ENCODE results near the gene PAFAH1B2. TPM values are rescaled to one million over a fixed set of nuclear protein-coding genes. Genes with fewer than 3 reads are reported as not detected.
A peak's percentile ranks its signal among the peaks of the same experiment; 100 is the strongest.
"Not testable (repeated sequence)": the region's sequence is repeated elsewhere in the genome, so short reads cannot be mapped to it uniquely, and the experiment has no call there.

The PAFAH1B2 gene
- total RNA-seq, 2 experiments from 2014 or later, result 67.5 to 67.6 TPM

DNA sequence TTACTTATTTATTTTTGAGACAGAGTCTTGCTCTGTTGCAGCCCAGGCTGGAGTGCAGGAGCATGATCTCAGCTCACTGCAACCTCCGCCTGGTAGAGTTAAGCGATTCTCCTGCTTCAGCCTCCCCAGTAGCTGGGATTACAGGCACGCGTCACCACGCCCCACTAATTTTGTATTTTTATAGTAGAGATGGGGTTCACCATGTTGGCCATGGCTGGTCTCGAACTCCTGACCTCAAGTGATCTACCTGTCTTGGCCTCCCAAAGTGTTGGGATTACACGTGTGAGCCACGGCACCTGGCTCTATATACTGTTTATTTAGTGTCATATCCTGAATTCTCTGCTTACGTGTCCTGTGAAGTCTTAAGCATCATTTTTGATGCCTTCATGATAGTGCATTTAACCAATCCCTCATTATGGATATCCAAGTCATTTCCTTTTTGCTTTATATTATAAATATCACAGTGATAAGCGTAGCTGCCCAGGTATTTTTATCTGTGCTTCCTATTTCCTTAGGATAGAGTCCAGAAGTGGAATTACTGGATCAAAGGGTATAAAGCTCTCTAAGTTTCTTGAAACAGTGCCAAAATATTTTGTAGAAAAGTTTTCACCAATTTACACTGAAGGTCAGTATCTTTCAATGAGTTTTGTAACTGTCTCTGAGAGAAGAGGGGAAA lies 33.6 kb downstream of the PAFAH1B2 start:
- peak overlapping the region; percentile 88 for H3K4me3 Mint-ChIP-seq
- peaks cover 30% of the 10 kb centered on the region for H3K4me1 Mint-ChIP-seq
- no peak for DNase-seq
- peak overlapping the region; percentile 69 for H3K27ac Mint-ChIP-seq
- no peaks in the 10 kb centered on the region for H3K27me3 Mint-ChIP-seq
- H3K36me3 Mint-ChIP-seq, result no peaks in the 10 kb centered on the region
- H3K9me3 Mint-ChIP-seq, result no peaks in the 10 kb centered on the region

DNA sequence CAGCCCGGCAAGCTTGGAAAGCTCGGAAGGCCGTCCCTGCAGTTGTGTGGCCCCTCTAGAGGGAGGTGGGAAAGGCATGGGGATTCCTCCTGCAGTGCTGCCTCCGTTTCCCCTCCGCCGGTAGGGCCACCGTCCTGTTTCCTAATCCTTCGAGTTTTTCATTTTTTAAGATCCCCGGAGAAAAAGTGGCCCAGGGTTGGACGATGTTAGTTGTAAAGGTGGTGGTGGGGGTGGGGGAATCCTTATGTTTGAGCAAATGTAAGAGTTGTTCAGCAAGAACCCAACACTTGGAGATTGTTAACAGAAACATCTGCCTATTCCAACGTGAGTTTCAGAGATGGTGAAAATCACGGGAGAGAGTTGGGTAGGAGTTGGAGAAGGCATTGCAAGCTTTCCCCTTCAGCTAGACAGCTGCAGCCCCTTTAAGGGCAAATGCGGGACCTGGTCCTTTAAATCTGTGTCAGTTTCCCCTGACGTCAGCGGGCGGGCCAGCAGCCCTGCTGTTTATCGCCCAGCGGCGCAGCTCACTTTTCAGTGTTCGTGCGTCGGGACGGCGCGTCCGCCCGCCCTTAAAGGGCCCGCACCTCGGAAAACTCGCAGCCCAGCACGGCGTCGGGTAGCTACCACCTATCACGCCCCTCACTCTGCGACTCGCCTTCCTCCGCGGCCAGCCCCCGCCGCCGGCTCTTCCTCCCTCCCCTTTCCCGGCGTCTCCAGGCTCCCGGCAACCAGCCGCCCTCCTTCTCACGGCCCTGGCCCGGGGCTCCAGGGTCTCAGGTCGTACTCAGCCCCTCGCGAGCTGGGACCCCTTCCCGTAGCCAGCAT lies 34.3 kb downstream of the PAFAH1B2 start, which contains the start of gene SIDT2:
TSS of gene SIDT2 (plus strand) at position 534 of the 825 bp plus-strand sequence. CDS start 521 bp downstream, outside the sequence.
- no peaks in the 10 kb centered on the region for H3K27me3 Mint-ChIP-seq
- H3K4me1 Mint-ChIP-seq, result peaks cover 30% of the 10 kb centered on the region
- peak within 1 kb of the TSS; percentile 88 for H3K4me3 Mint-ChIP-seq
- H3K36me3 Mint-ChIP-seq, result no peaks in the 10 kb centered on the region
- DNase-seq, result peak; percentile 90
- H3K9me3 Mint-ChIP-seq, result no peaks in the 10 kb centered on the region
- H3K27ac Mint-ChIP-seq, result peak within 1 kb of the TSS; percentile 83

DNA sequence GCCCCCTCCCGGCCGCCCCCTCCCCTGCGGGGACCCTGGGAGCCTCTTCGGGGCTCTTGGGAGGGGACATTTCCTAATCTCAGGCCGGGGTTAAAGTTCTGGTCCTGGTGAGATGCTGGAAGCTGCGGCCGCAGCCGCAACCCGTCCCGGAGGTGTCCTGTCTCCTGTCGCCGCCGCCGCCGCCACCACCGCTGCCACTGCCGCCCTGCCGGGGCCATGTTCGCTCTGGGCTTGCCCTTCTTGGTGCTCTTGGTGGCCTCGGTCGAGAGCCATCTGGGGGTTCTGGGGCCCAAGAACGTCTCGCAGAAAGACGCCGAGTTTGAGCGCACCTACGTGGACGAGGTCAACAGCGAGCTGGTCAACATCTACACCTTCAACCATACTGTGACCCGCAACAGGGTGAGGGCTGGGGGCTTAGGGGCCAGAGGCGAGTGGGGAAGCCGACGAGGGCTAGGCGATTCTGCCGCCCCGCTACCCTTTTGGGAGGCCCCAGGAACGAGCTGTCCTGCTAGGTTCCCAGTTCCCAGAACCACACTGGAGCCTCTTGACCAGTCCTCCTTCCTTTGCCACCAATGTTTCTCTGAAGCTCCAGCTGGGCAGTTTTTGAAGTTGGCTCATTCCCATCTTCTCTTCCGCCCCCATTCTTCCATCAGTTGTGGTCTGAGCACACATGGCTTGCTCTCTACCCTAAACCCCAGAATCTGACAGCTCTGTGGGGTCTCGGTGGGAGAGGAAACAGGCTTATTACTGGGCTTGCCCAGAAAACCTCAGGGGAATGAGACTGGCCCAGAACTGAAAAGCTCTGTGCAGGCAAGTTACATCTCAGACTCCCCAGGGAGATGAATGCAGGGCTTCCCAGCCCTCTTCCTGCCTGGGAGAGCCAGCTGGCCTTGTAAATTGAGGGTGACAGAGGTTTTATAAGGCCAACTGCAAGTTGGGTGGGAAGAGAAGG lies 35.2 kb downstream of the PAFAH1B2 start:
- DNase-seq, result peak; percentile 49
- peak overlapping the region; percentile 88 for H3K4me3 Mint-ChIP-seq
- H3K4me1 Mint-ChIP-seq, result peaks cover 28% of the 10 kb centered on the region
- H3K27me3 Mint-ChIP-seq, result no peaks in the 10 kb centered on the region
- peak overlapping the region; percentile 83 for H3K27ac Mint-ChIP-seq
- no peaks in the 10 kb centered on the region for H3K9me3 Mint-ChIP-seq
- H3K36me3 Mint-ChIP-seq, result no peaks in the 10 kb centered on the region

DNA sequence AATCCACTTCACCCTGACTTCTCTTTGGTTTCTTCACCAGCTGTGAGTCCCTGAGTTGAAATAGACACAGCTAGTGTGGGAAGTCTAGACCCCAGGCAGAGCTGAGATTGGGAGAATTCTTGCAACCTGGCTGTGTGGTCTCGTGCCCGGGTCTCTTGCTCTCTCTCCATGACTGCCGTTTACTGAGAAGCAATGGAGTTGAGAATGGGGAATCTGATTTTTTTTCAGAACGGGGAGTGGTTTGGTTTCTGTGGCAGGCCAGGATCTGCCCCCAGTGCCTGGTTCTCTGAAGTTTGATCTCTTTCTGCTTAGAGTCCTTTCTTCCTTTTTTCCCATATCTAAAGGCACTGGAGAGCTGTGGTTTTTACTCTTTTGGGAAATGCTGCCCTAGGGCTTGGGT lies 35.9 kb downstream of the PAFAH1B2 start:
- Mint-ChIP-seq H3K27ac (no peak overlapping the region), H3K9me3 (no peaks in the 10 kb centered on the region), H3K27me3 (no peaks in the 10 kb centered on the region), H3K4me3 (peak overlapping the region; percentile 88), H3K4me1 (peaks cover 28% of the 10 kb centered on the region), H3K36me3 (no peaks in the 10 kb centered on the region)
- no peak for DNase-seq

DNA sequence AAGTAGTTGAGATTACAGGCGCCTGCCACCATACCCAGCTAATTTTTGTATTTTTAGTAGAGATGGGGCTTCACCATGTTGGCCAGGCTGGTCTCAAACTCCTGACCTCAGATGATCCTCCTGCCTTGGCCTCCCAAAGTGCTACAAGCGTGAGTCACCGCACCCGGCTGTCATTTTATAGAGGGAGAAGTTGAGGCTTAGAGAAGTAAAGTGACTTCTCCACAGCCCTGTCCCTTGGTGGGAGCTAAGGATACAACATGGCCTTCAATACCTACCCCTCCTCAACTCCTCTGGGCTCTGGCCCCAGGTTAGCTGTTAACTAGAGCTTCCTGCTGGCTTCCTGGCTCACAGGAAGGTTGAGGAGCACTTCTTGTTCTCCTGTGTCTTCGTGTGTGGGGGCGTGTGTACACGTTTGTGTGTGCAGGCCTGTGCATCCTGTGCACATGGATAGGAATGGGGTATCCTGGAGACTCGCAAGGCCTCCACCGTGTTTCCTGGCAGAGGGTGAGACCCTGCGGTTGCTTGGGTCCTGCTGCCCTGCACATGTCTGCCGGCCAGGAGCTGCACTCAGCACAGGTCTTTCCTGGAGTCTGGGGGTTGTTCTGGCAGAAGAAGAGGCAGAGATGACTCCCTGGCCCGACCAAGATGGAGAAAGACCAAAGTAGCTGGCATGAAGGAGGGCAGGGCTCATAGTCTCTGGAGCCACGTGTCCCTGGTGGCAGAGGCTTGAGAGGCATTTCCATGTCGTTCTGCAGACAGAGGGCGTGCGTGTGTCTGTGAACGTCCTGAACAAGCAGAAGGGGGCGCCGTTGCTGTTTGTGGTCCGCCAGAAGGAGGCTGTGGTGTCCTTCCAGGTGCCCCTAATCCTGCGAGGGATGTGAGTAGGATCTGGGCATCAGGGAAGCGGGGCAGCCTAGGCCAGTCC lies 36.8 kb downstream of the PAFAH1B2 start:
- Mint-ChIP-seq H3K4me3 (no peak overlapping the region), H3K36me3 (no peaks in the 10 kb centered on the region), H3K9me3 (no peaks in the 10 kb centered on the region), H3K4me1 (peaks cover 28% of the 10 kb centered on the region), H3K27ac (peak overlapping the region; percentile 54), H3K27me3 (no peaks in the 10 kb centered on the region)
- peak; percentile 60 for DNase-seq

DNA sequence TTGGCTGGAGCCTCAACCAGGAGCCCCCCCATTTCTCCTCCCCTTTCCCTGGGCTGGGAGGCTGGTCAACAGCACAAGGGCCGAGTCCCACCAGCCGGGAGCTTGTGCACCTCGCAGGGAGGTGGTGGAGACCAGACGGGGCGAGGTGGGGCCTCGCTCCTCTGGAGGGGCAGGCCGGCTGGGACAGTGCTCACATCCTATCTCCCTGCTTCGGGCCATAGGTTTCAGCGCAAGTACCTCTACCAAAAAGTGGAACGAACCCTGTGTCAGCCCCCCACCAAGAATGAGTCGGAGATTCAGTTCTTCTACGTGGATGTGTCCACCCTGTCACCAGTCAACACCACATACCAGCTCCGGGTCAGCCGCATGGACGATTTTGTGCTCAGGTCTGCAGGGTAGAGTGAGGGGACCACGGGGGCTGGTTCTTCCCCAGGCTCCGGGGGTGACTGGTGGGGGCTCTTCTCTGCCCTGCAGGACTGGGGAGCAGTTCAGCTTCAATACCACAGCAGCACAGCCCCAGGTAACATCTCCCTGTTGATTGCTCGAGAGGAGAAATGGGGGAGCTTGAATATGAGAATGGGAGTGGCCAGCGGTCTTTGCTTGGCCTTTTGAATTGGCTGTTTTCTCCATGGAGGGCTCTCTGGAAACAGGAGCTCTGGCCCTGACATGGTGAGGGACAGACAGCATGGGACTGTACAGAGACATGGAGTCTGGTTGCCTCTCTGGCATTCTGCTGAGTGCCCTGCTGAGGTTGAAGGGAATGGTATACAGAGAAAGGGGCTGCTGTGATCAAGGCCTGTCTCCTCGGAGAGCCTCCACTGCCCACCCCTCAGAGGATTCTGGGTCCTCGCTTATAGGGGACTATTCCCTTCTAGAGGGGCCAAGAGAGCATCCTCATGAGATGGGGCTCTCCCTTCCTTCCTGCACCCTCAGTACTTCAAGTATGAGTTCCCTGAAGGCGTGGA lies 37.8 kb downstream of the PAFAH1B2 start:
- DNase-seq, result no peak
- no peaks in the 10 kb centered on the region for H3K36me3 Mint-ChIP-seq
- H3K27ac Mint-ChIP-seq, result no peak overlapping the region
- peaks cover 31% of the 10 kb centered on the region for H3K4me1 Mint-ChIP-seq
- H3K4me3 Mint-ChIP-seq, result no peak overlapping the region
- H3K9me3 Mint-ChIP-seq, result no peaks in the 10 kb centered on the region
- no peaks in the 10 kb centered on the region for H3K27me3 Mint-ChIP-seq

DNA sequence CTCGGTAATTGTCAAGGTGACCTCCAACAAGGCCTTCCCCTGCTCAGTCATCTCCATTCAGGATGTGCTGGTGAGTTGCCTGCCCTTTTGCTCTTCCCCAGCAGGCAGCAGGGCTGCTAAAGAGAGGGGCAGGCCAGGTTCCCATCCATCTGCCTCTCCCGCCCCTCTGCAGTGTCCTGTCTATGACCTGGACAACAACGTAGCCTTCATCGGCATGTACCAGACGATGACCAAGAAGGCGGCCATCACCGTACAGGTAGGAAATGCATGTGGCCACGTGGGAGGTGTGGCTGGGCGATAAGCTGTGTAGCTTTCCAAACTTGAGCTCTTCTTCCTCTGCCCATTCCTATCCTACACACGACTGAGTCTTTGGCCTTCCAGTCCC lies 38.5 kb downstream of the PAFAH1B2 start:
- H3K4me3 Mint-ChIP-seq, result no peak overlapping the region
- H3K36me3 Mint-ChIP-seq, result no peaks in the 10 kb centered on the region
- no peaks in the 10 kb centered on the region for H3K27me3 Mint-ChIP-seq
- no peak for DNase-seq
- no peaks in the 10 kb centered on the region for H3K9me3 Mint-ChIP-seq
- H3K4me1 Mint-ChIP-seq, result peaks cover 31% of the 10 kb centered on the region
- no peak overlapping the region for H3K27ac Mint-ChIP-seq

- H3K36me3 Mint-ChIP-seq, H3K27me3 Mint-ChIP-seq, H3K4me3 Mint-ChIP-seq, H3K9me3 Mint-ChIP-seq, H3K27ac Mint-ChIP-seq, DNase-seq: not testable (repeated sequence)
- peaks cover 25% of the 10 kb centered on the region for H3K4me1 Mint-ChIP-seq
Measured at GRCh38 chr11:117183178-117183577, 39.1 kb downstream of the PAFAH1B2 start.

- no peak overlapping the region for H3K4me3 Mint-ChIP-seq
- no peak for DNase-seq
- no peaks in the 10 kb centered on the region for H3K9me3 Mint-ChIP-seq
- H3K27me3 Mint-ChIP-seq, result no peaks in the 10 kb centered on the region
- H3K27ac Mint-ChIP-seq, result no peak overlapping the region
- peaks cover 2% of the 10 kb centered on the region for H3K36me3 Mint-ChIP-seq
- peaks cover 22% of the 10 kb centered on the region for H3K4me1 Mint-ChIP-seq
Measured at GRCh38 chr11:117183724-117184349, 39.8 kb downstream of the PAFAH1B2 start.

DNA sequence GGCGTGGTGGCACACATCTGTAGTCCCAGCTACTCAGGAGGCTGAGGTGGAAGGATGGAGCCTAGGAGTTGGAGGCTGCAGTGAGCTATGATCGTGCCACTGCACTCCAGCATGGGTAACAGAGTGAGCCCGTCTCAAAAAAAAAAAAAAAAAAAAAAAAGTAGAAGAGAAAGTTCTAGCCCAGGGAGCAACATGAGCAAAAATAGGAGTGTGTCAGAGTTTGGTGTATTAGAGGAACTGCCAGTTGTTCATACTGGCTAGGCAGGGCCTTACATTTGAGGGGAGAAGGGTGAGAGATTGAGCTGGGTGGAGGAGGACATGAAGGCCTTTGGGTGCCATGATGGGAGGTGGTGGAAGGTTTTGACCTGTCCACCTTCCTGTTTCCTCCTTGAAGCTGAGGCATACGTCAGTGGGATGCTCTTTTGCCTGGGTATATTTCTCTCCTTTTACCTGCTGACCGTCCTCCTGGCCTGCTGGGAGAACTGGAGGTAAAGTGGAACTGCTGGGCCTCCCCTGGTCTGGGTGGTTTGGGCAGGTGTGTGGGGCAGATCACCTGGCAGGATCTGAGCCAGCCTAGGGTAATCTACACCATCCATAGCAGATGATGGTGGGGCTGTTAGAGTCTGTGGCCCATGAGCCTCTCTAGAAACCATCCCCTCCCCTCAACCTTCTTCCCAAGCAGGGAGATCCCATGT lies 41.8 kb downstream of the PAFAH1B2 start:
- no peak overlapping the region for H3K4me3 Mint-ChIP-seq

DNA sequence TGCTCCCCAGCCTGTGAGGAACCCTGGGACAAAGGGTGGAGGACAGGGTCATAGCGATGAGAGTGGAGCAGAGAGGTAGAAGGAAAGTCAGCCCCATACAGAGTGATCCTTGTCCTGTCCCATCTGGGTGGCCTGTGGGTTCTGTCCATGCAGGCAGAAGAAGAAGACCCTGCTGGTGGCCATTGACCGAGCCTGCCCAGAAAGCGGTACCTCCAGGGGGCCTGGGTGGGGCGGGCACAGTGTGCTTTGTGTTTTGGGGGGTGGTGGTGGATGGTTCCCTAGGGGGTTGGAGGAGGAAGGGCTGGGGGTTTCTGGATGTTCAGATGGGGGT lies 42.3 kb downstream of the PAFAH1B2 start:
- DNase-seq, result no peak
- Mint-ChIP-seq H3K4me3 (no peak overlapping the region), H3K4me1 (peaks cover 3% of the 10 kb centered on the region), H3K9me3 (no peaks in the 10 kb centered on the region), H3K36me3 (peaks cover 2% of the 10 kb centered on the region), H3K27ac (peak overlapping the region; percentile 38), H3K27me3 (no peaks in the 10 kb centered on the region)

More for the DNA sequence above, 41.8 kb downstream of the PAFAH1B2 start:
- H3K27ac Mint-ChIP-seq, result peak overlapping the region; percentile 38
- H3K4me1 Mint-ChIP-seq, result peaks cover 6% of the 10 kb centered on the region
- H3K27me3 Mint-ChIP-seq, result no peaks in the 10 kb centered on the region
- no peaks in the 10 kb centered on the region for H3K9me3 Mint-ChIP-seq
- no peak for DNase-seq
- peaks cover 2% of the 10 kb centered on the region for H3K36me3 Mint-ChIP-seq

DNA sequence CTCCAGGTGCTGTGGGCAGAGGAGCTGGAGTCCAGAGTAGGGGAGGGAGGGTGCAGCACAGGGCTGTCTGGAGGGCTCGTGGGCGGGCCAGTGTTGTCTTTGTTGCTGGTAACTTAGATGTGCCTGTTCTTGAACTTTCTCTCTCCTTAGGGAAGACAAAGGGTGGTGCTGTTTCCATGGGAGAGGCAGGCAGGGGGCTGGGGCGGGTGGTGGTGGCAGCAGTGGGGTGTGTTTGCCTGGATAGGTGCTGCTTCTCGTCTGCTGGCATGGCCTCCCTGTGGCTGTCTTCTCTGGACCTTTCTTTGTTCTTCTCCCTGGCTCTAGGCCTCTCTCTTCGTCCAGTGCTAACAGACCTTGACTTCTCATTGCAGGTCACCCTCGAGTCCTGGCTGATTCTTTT lies 42.9 kb downstream of the PAFAH1B2 start:
- no peaks in the 10 kb centered on the region for H3K9me3 Mint-ChIP-seq
- no peak overlapping the region for H3K27ac Mint-ChIP-seq
- H3K36me3 Mint-ChIP-seq, result peaks cover 2% of the 10 kb centered on the region
- peaks cover 3% of the 10 kb centered on the region for H3K4me1 Mint-ChIP-seq
- DNase-seq, result no peak
- no peaks in the 10 kb centered on the region for H3K27me3 Mint-ChIP-seq
- no peak overlapping the region for H3K4me3 Mint-ChIP-seq

Data from activated naive CD8-positive, alpha-beta T cell treated with anti-CD3 and anti-CD28 coated beads for 36 hours (primary cell).